ENCODE measurements around the gene S100A7A. TPM values are rescaled to one million over a fixed set of nuclear protein-coding genes. Genes with fewer than 3 reads are reported as not detected.

The S100A7A gene
- total RNA-seq, 1 donor from 2014 or later = not detected

GRCh38 chr1:153399401-153400055, 16.8 kb upstream of the S100A7A start:
- Histone ChIP-seq H3K27me3 (ENCODE audit: control insufficient read depth, insufficient read depth, low read length) (peaks cover 2% of the 10 kb centered on the region), H3K4me3 (ENCODE audit: low read depth, low read length) (no peak overlapping the region), H3K36me3 (ENCODE audit: control insufficient read depth, insufficient read depth, low read length) (no peaks in the 10 kb centered on the region)
- DNase-seq (ENCODE audit: low read depth) (no peak), FAIRE-seq (peak; percentile 23)
- TF ChIP-seq CTCF (IDR thresholded peaks at IDR 0.05; ENCODE audit: insufficient read depth, low read length, severe bottlenecking) = no peak

DNA sequence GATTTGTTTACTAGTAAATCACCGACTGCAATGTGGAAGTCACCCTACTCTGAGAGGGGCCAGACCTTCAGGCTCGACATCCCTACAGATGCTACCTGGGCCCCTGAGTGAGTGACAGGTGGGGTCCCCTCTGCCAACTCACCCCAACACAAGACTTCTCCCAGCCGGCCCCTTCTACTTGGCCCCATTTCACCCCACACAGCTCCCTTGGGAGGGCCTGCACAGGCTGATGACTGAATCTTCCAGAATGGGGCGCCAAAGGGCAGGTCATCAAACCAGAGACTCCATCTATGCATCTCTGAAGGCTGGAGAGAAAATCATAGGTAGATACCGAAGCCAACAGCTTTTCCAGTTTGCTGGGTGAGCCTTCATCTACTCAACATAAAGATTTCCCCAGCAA, 16.1 kb upstream of the S100A7A start:
- DNase-seq (ENCODE audit: low read depth) = no peak
- Histone ChIP-seq H3K27me3 (ENCODE audit: control insufficient read depth, insufficient read depth, low read length) (peaks cover 2% of the 10 kb centered on the region), H3K36me3 (ENCODE audit: control insufficient read depth, insufficient read depth, low read length) (no peaks in the 10 kb centered on the region), H3K4me3 (ENCODE audit: low read depth, low read length) (no peak overlapping the region)
- TF ChIP-seq CTCF (IDR thresholded peaks at IDR 0.05; ENCODE audit: insufficient read depth, low read length, severe bottlenecking) = peak; percentile 34
- no peak for FAIRE-seq

- TF ChIP-seq CTCF (IDR thresholded peaks at IDR 0.05; ENCODE audit: insufficient read depth, low read length, severe bottlenecking) = no peak
- Histone ChIP-seq H3K27me3 (ENCODE audit: control insufficient read depth, insufficient read depth, low read length) (peaks cover 5% of the 10 kb centered on the region), H3K36me3 (ENCODE audit: control insufficient read depth, insufficient read depth, low read length) (no peaks in the 10 kb centered on the region), H3K4me3 (ENCODE audit: low read depth, low read length) (no peak overlapping the region)
- DNase-seq (ENCODE audit: low read depth) (no peak), FAIRE-seq (no peak)
Observed at GRCh38 chr1:153401461-153401860, 14.9 kb upstream of the S100A7A start.

DNA sequence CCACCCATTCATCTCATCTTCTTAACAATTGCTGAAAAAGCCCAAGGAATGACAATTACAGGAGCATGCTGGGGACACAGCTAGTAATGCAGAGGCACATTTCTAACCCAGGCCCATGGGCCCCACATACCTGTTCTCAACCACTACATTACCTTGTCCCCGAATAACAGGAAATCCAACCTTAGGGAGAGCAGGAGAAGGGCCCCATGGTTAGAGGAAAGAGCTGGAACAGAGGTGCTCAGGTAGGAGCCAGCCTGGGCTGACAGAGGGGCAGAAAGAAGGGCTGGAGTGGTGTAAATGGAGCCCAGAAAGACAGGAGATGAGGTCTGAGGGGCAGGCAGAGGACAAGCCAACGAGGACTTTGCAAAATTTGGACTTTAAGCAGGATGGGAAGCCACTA, 14.1 kb upstream of the S100A7A start:
- TF ChIP-seq CTCF (IDR thresholded peaks at IDR 0.05; ENCODE audit: insufficient read depth, low read length, severe bottlenecking) = no peak
- Histone ChIP-seq H3K27me3 (ENCODE audit: control insufficient read depth, insufficient read depth, low read length) (peaks cover 7% of the 10 kb centered on the region), H3K4me3 (ENCODE audit: low read depth, low read length) (no peak overlapping the region), H3K36me3 (ENCODE audit: control insufficient read depth, insufficient read depth, low read length) (no peaks in the 10 kb centered on the region)
- FAIRE-seq = no peak
- DNase-seq (ENCODE audit: low read depth) = no peak

DNA sequence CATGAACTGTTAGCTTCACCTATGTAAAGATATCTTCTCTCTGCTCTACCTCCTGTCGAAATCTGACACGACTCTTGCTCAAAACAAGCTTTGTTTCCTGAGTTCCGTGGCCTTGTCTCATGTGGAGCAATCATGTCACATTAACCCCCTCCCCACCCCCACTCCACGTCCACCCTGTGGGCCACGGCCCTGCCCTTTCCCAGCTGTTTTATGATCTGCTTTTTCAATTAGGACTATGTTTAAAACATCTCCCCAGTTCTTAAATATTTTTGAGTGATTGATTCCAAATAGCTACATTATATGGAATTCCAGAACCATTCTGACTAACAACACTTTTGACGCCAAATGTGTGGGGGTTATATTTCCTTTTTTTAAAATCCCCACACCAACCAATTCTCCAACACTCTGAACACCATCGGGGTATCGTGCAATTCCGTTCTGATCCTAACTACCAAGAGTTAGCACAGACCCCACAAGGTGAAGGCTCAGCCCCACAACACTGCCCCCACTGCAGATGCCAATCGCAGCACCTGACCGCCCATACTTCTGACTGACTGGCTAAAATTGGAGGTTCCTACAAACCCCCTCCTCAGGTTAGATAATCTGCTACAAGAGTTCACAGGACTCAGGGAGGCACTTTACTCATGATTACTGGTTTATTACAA, 12.8 kb upstream of the S100A7A start:
- no peak overlapping the region for H3K4me3 ChIP-seq (ENCODE audit: low read depth, low read length)
- H3K36me3 ChIP-seq (ENCODE audit: control insufficient read depth, insufficient read depth, low read length) = no peaks in the 10 kb centered on the region
- no peak for FAIRE-seq
- H3K27me3 ChIP-seq (ENCODE audit: control insufficient read depth, insufficient read depth, low read length) = peaks cover 7% of the 10 kb centered on the region
- TF ChIP-seq CTCF (IDR thresholded peaks at IDR 0.05; ENCODE audit: insufficient read depth, low read length, severe bottlenecking) = no peak
- DNase-seq (ENCODE audit: low read depth) = no peak
